Activated CD8-positive, alpha-beta T cell treated with anti-CD3 and anti-CD28 coated beads for 36 hours (primary cell): ENCODE measurements around the gene STRN. TPM values are rescaled to one million over a fixed set of nuclear protein-coding genes. Genes with fewer than 3 reads are reported as not detected.
"Not testable (repeated sequence)": the region's sequence is repeated elsewhere in the genome, so short reads cannot be mapped to it uniquely, and the experiment has no call there.

Experiments
- ATAC-seq: fragments of 200-7000 bp; cut with Tn5 transposase; one replicate; pipeline ENCODE4 v1.10.0; 2021; ENCODE audit warnings: mild to moderate bottlenecking, moderate library complexity
- CTCF ChIA-PET: fragments of 350-600 bp; sonication (Branson Sonifier 250); formaldehyde crosslinking; loops from one replicate; lab custom pipeline; 2021; ENCODE audit warnings: antibody characterized with exemption; lab: Charles Lee
- POLR2A ChIA-PET: fragments of 350-600 bp; sonication (Branson Sonifier 250); formaldehyde crosslinking; loops from one replicate; lab custom pipeline; 2021; ENCODE audit warnings: antibody characterized with exemption; lab: Charles Lee
- DNase-seq: peaks from one replicate; pipeline ENCODE4 v3.0.0-alpha.2; 2020
- H3K27ac Mint-ChIP-seq: one replicate; pipeline ENCODE4 v1.8.0; 2021; ENCODE audit warnings: mild to moderate bottlenecking, mixed read lengths
- H3K27me3 Mint-ChIP-seq: one replicate; pipeline ENCODE4 v1.8.0; 2021; ENCODE audit warnings: mixed read lengths
- H3K36me3 Mint-ChIP-seq: one replicate; pipeline ENCODE4 v1.8.0; 2021; ENCODE audit warnings: low read depth, mixed read lengths
- H3K4me1 Mint-ChIP-seq: one replicate; pipeline ENCODE4 v1.8.0; 2021; ENCODE audit warnings: low read depth, mixed read lengths
- H3K4me3 Mint-ChIP-seq: one replicate; pipeline ENCODE4 v1.8.0; 2021; ENCODE audit warnings: mild to moderate bottlenecking, moderate library complexity, mixed read lengths
- H3K9me3 Mint-ChIP-seq: one replicate; pipeline ENCODE4 v1.8.0; 2021; ENCODE audit warnings: mixed read lengths
- CTCF ChIP-seq: fragments of 200-600 bp; IDR thresholded peaks from one replicate; pipeline ENCODE4 v1.8.0; 2022; ENCODE audit warnings: antibody characterized with exemption, mild to moderate bottlenecking
- intact Hi-C: fragments of 100-400 bp; cut with micrococcal nuclease; formaldehyde crosslinking; loops from one replicate; pipeline ENCODE4 v1.10.0; 2022
- total RNA-seq, 2 experiments: library from RNA; stranded (reverse); gene quantifications; one replicate each; pipeline ENCODE4 v1.2.3, GENCODE V29; 2021

Gene STRN
- total RNA-seq, 2 experiments from 2014 or later: 24.0 to 25.9 TPM

GRCh38 chr2:36949845-36950244, 16.5 kb downstream of the STRN start:
- peaks cover 31% of the 10 kb centered on the region for H3K4me1 Mint-ChIP-seq
- no peak for ATAC-seq
- no peak for DNase-seq
- ChIA-PET POLR2A (no interaction called here), CTCF (no interaction called here)
- H3K27me3 Mint-ChIP-seq: no peaks in the 10 kb centered on the region
- intact Hi-C loops: no loop called here
- H3K9me3 Mint-ChIP-seq: no peaks in the 10 kb centered on the region
- peaks cover 6% of the 10 kb centered on the region for H3K36me3 Mint-ChIP-seq
- H3K27ac Mint-ChIP-seq: peak overlapping the region; percentile 2
- no peak for TF ChIP-seq CTCF
- no peak overlapping the region for H3K4me3 Mint-ChIP-seq

GRCh38 chr2:36945240-36945639, 21.1 kb downstream of the STRN start:
- H3K36me3 Mint-ChIP-seq, DNase-seq, H3K27me3 Mint-ChIP-seq, CTCF ChIA-PET, H3K4me3 Mint-ChIP-seq, ATAC-seq, H3K27ac Mint-ChIP-seq, POLR2A ChIA-PET, intact Hi-C loops, H3K9me3 Mint-ChIP-seq: not testable (repeated sequence)
- H3K4me1 Mint-ChIP-seq: peaks cover 11% of the 10 kb centered on the region

DNA sequence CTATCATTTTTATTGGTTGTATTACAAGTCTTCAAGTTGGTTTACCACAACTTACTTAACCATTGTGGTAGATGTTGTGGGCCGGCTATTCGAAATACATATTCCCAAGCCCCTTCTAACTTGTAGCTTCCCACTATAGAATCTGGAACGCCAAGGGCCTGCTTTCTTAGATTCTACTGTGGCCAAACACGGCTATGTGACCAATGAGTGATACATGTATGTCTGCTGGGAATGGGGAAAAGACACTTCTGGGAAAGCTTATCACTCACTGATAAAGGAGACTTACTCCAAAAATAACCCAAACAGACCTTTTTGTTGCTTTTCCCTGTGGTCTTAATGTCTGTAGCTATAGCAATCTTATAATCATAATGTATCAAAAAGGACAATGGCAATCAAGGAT, 24.5 kb downstream of the STRN start:
- no peak for DNase-seq
- no peak for ATAC-seq
- H3K4me1 Mint-ChIP-seq: peaks cover 2% of the 10 kb centered on the region
- H3K4me3 Mint-ChIP-seq: no peak overlapping the region
- ChIA-PET CTCF (no interaction called here), POLR2A (no interaction called here)
- no peaks in the 10 kb centered on the region for H3K9me3 Mint-ChIP-seq
- no peak overlapping the region for H3K27ac Mint-ChIP-seq
- TF ChIP-seq CTCF: no peak
- no peaks in the 10 kb centered on the region for H3K36me3 Mint-ChIP-seq
- no peaks in the 10 kb centered on the region for H3K27me3 Mint-ChIP-seq
- intact Hi-C loops: no loop called here

DNA sequence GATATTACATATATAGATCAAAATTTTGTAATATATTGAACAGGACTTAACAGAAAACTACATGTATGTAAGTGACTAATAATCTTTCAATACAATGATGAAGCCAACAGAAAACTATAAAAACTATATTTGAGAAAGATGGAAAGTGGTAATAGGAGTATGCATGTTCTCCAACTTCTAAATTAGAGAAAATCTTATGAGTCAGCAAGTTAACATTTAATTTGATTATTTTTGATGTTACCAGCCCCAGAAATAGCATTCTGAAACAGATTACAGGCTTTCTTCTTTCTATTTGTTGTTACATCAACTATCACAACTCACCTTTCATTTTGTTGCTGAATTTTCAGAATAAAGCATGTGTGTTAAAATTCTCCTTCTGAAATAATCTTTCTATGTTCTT, 29.8 kb downstream of the STRN start:
- not testable (repeated sequence) for H3K27me3 Mint-ChIP-seq

DNA sequence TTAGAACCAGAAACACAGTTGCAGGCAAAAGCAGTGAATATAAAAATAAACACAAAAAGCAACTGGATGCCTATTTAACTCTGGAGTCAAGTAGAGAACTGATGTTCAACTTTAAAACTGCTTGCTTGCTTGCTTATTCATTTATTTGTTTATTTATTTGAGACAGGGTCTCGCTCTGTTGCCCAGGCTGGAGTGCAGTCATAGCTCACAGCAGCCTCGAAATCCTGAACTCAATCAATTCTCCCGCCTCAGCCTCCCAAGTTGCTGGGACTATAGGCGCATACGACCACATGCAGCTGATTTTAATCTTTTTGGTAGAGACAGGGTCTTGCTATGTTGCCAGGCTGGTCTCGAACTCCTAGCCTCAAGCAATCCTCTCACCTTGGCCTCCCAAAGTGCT, 34.6 kb downstream of the STRN start:
- H3K27me3 Mint-ChIP-seq, intact Hi-C loops, CTCF ChIA-PET, H3K9me3 Mint-ChIP-seq, ATAC-seq, H3K27ac Mint-ChIP-seq, DNase-seq, H3K4me3 Mint-ChIP-seq, POLR2A ChIA-PET, H3K36me3 Mint-ChIP-seq: not testable (repeated sequence)
- H3K4me1 Mint-ChIP-seq: peaks cover 10% of the 10 kb centered on the region

More for the DNA sequence above, 29.8 kb downstream of the STRN start:
- DNase-seq, H3K4me3 Mint-ChIP-seq, H3K9me3 Mint-ChIP-seq, intact Hi-C loops, H3K4me1 Mint-ChIP-seq, ATAC-seq, CTCF ChIA-PET, H3K27ac Mint-ChIP-seq, H3K36me3 Mint-ChIP-seq: not testable (repeated sequence)
- POLR2A ChIA-PET: interaction anchor here (0.7 kb wide), 1 partner anchor 19 kb away, joined by 3 read pairs; no protein-coding TSS in a partner anchor

- CTCF ChIA-PET, H3K4me3 Mint-ChIP-seq, POLR2A ChIA-PET, H3K27me3 Mint-ChIP-seq, H3K9me3 Mint-ChIP-seq, H3K36me3 Mint-ChIP-seq, H3K27ac Mint-ChIP-seq, DNase-seq, intact Hi-C loops, ATAC-seq: not testable (repeated sequence)
- H3K4me1 Mint-ChIP-seq: peaks cover 16% of the 10 kb centered on the region
Measured at GRCh38 chr2:36930787-36931410, 35.4 kb downstream of the STRN start.

GRCh38 chr2:36926175-36927132, 39.9 kb downstream of the STRN start:
- DNase-seq, H3K9me3 Mint-ChIP-seq, intact Hi-C loops, H3K27me3 Mint-ChIP-seq, ATAC-seq: not testable (repeated sequence)
- Mint-ChIP-seq H3K4me3 (peak overlapping the region; percentile 54), H3K36me3 (peaks cover 18% of the 10 kb centered on the region), H3K4me1 (peaks cover 34% of the 10 kb centered on the region), H3K27ac (peak overlapping the region; percentile 82)
- POLR2A ChIA-PET: interaction anchor here (0.5 to 1.0 kb wide), 3 partner anchors 12 to 41 kb away, joined by 3 to 4 read pairs (median 3); no protein-coding TSS in a partner anchor
- CTCF ChIA-PET: interaction anchor here (0.9 to 1.7 kb wide), 4 partner anchors 10 to 151 kb away, joined by 3 to 4 read pairs (median 3); no protein-coding TSS in a partner anchor

DNA sequence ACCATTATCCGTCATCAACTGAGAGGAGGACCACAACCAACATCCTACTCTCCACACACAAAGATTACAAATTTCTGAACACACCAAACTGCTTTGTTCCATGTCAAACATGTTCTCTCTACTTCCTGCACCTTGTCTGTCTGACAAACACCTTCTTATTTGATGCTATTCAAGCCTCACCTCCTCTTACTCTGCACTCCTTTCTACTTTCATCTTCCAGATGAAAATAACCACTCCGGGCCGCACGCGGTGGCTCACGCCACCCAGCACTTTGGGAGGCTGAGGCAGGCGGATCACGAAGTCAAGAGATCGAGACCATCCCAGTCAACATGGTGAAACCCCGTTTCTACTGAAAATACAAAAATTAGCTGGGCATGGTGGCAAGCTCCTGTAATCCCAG, 43.7 kb downstream of the STRN start:
- H3K9me3 Mint-ChIP-seq, POLR2A ChIA-PET, ATAC-seq, intact Hi-C loops, CTCF ChIA-PET, H3K27me3 Mint-ChIP-seq: not testable (repeated sequence)
- Mint-ChIP-seq H3K4me1 (peaks cover 38% of the 10 kb centered on the region), H3K27ac (peak overlapping the region; percentile 84), H3K36me3 (peaks cover 18% of the 10 kb centered on the region), H3K4me3 (peak overlapping the region; percentile 11)
- peak; percentile 32 for DNase-seq
